K562 (cell line): ENCODE measurements around the gene NINJ1. TPM values are rescaled to one million over a fixed set of nuclear protein-coding genes. Genes with fewer than 3 reads are reported as not detected.

Experiments used
- GATAD2A ChIP-seq: fragments of 450-650 bp; IDR thresholded peaks from 2 replicates; pipeline ENCODE4 v1.6.1; 2017
- HNRNPUL1 ChIP-seq: fragments of 200-400 bp; formaldehyde crosslinking; IDR thresholded peaks from 2 replicates; pipeline ENCODE4 v1.6.1; 2017; ENCODE audit warnings: low read length
- MAZ ChIP-seq, 2 experiments: fragments of 450-650 bp in 1 of 2; sonication (generic) in 1 of 2; formaldehyde crosslinking; IDR thresholded peaks in 1 of 2; conservative IDR thresholded peaks in 1 of 2; 2 replicates each; pipeline versions ENCODE4 v1.4.0 to v1.5.0; 2020; ENCODE audit warnings: mild to moderate bottlenecking in 1 of 2, missing genetic modification reagents in 1 of 2
- SMARCA4 ChIP-seq: fragments of 450-650 bp; IDR thresholded peaks from 2 replicates; pipeline ENCODE4 v1.6.1; 2016
- STAG1 ChIP-seq: sonication (generic); formaldehyde crosslinking; IDR thresholded peaks from 2 replicates; pipeline ENCODE4 v1.5.0; 2020; ENCODE audit warnings: missing genetic modification reagents, borderline replicate concordance
- TSHZ1 ChIP-seq: fragments of 250-450 bp; sonication (Bioruptor Pico); IDR thresholded peaks from 2 replicates; pipeline ENCODE4 v1.4.0; 2020; ENCODE audit warnings: mild to moderate bottlenecking, moderate library complexity
- U2AF2 ChIP-seq: fragments of 200-400 bp; formaldehyde crosslinking; optimal IDR thresholded peaks from 2 replicates; pipeline ENCODE3; 2017; ENCODE audit warnings: low read depth, mild to moderate bottlenecking, low read length
- YY1 ChIP-seq, 3 experiments: IDR thresholded peaks; 2 replicates each; pipeline ENCODE4 v1.6.1; 2011; ENCODE audit warnings: low read length in 2 of 3, mild to moderate bottlenecking in 2 of 3, moderate library complexity in 2 of 3, borderline replicate concordance in 1 of 3, control low read depth in 1 of 3, low read depth in 1 of 3; ENCODE audit not compliant: insufficient read depth in 3 of 3, insufficient replicate concordance in 2 of 3, control insufficient read depth in 1 of 3, insufficient read length in 1 of 3; ENCODE audit errors: extremely low read depth in 1 of 3
- ZBTB17 ChIP-seq: fragments of 450-650 bp; formaldehyde crosslinking; IDR thresholded peaks from 2 replicates; pipeline ENCODE4 v1.4.0; 2020; ENCODE audit warnings: mild to moderate bottlenecking
- ZNF133 ChIP-seq: fragments of 250-450 bp; sonication (Bioruptor Pico); IDR thresholded peaks from 2 replicates; pipeline ENCODE4 v1.4.0; 2020; ENCODE audit warnings: mild to moderate bottlenecking
- ZNF311 ChIP-seq: fragments of 250-450 bp; sonication (Bioruptor Pico); IDR thresholded peaks from 2 replicates; pipeline ENCODE4 v1.4.0; 2020; ENCODE audit warnings: mild to moderate bottlenecking, moderate library complexity
- ZNF324 ChIP-seq: fragments of 250-450 bp; sonication (Bioruptor Pico); IDR thresholded peaks from 2 replicates; pipeline ENCODE4 v1.4.0; 2020; ENCODE audit warnings: mild to moderate bottlenecking
- polyA plus RNA-seq, 8 experiments: library from polyadenylated mRNA; depleted of rRNA in 4 of 8; stranded (reverse) in 5 of 8; unstranded in 3 of 8; fragments of >200 nt; fragmentation: Nextera tagmentation in 2 of 8; fragmentation: Illumina TruSeq in 1 of 8; extraction: Ambion mirVana in 2 of 8; extraction: Trizol in 1 of 8; gene quantifications; 2 replicates each; pipeline versions ENCODE4 v1.2.1 to v1.2.3, GENCODE V29; 2011 to 2014; ENCODE audit warnings: inconsistent platforms in 1 of 8, missing spikeins in 1 of 8
- total RNA-seq, 7 experiments: library from RNA; depleted of rRNA in 6 of 7; stranded (reverse); fragments of >200 nt in 6 of 7; fragmentation: Illumina TruSeq in 2 of 7; extraction: Trizol in 2 of 7; gene quantifications; 2 replicates each; pipeline versions ENCODE4 v1.2.1 to v1.2.3, GENCODE V29; 2011 to 2021; ENCODE audit warnings: low replicate concordance in 1 of 7
- TF ChIP-seq, protein P1 (sequence below): fragments of 250-450 bp; sonication (Bioruptor Pico); IDR thresholded peaks from 2 replicates; pipeline ENCODE4 v1.4.0; 2020; ENCODE audit warnings: mild to moderate bottlenecking
- TF ChIP-seq, protein P2 (sequence below), 2 experiments: fragments of 450-650 bp in 1 of 2; sonication (generic) in 1 of 2; formaldehyde crosslinking in 1 of 2; IDR thresholded peaks in 1 of 2; conservative IDR thresholded peaks in 1 of 2; 2 replicates each; pipeline versions ENCODE4 v1.6.1 to v1.8.1; 2016 to 2023; ENCODE audit warnings: mild to moderate bottlenecking in 2 of 2, moderate library complexity in 2 of 2, inconsistent platforms in 1 of 2, missing genetic modification reagents in 1 of 2
- TF ChIP-seq, protein P3 (sequence below): fragments of 450-650 bp; IDR thresholded peaks from 2 replicates; pipeline ENCODE4 v1.6.1; 2017; ENCODE audit warnings: mild to moderate bottlenecking, moderate library complexity
- TF ChIP-seq, protein P4 (sequence below): fragments of 450-650 bp; IDR thresholded peaks from 2 replicates; pipeline ENCODE4 v1.6.1; 2016; ENCODE audit warnings: missing biosample characterization, missing genetic modification characterization
- TF ChIP-seq, protein P5 (sequence below): fragments of 250-450 bp; sonication (Bioruptor Pico); IDR thresholded peaks from 2 replicates; pipeline ENCODE4 v1.5.0; 2021

The NINJ1 gene
- total and polyA plus RNA-seq, 9 of the 15 experiments (the other 6 are each of a cell fraction or from before 2014, with no cell fraction given) = 0.13 to 8.4 (median 4.9) TPM

DNA sequence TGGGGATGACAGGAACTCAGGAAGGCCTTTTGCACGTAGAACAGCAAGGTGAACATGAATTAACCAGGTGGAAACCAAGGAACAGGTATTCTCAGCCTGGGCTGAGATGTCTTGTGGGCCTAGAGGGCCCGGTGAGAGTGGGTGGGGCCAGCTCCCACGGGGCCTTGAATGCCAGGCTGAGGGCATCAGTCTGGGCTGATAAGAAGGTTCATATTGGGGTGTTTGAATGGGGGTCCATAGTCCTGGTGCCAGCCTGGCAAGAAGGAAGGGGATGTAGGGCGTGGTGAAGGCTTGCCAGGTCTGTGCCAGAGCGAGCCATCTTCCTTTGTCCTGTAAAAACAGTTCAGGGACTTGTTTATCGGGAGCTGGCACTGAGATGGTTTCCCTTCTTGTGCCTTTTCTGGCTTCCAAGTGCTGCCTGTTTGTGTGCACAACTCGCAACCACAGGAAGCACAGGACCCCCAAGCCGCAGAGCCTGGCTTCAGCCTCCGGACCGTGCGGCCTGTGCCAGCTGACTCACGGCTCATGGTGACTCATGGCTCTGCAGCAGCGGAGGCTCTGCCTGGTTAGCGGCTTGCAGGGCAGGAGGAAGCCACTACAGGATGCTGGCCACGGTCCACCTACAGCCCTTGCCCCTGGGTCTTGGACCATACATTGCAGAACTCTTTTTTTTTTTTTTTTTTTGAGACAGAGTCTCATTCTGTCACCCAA is 35.7 kb downstream of the NINJ1 start (continued):
- TF ChIP-seq TSHZ1 (CRISPR knock-in tag) = no peak
- peak; percentile 64; the same call in 1 of the 2 replicates for TF ChIP-seq SMARCA4
- TF ChIP-seq ZBTB17 (CRISPR knock-in tag) = 0 out of 2 replicates have a peak, but pooled peaks have one; percentile 53
- no peak for TF ChIP-seq ZNF311 (CRISPR knock-in tag)
- TF ChIP-seq, protein P1, sequence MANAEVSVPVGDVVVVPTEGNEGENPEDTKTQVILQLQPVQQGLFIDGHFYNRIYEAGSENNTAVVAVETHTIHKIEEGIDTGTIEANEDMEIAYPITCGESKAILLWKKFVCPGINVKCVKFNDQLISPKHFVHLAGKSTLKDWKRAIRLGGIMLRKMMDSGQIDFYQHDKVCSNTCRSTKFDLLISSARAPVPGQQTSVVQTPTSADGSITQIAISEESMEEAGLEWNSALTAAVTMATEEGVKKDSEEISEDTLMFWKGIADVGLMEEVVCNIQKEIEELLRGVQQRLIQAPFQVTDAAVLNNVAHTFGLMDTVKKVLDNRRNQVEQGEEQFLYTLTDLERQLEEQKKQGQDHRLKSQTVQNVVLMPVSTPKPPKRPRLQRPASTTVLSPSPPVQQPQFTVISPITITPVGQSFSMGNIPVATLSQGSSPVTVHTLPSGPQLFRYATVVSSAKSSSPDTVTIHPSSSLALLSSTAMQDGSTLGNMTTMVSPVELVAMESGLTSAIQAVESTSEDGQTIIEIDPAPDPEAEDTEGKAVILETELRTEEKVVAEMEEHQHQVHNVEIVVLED (CRISPR knock-in tag) = no peak
- TF ChIP-seq MAZ (CRISPR knock-in tag; conservative IDR thresholded peaks at IDR 0.05 in 1 of 2, IDR thresholded peaks at IDR 0.05 in 1 of 2) = 0 out of 4 replicates have a peak, but pooled peaks of 1 of the 2 experiments have one; percentile 34
- no peak for TF ChIP-seq HNRNPUL1
- TF ChIP-seq, protein P2, sequence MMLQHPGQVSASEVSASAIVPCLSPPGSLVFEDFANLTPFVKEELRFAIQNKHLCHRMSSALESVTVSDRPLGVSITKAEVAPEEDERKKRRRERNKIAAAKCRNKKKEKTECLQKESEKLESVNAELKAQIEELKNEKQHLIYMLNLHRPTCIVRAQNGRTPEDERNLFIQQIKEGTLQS (IDR thresholded peaks at IDR 0.05) = peak; percentile 91
- TF ChIP-seq, protein P2 (CRISPR knock-in tag; conservative IDR thresholded peaks at IDR 0.05) = no peak
- TF ChIP-seq, protein P3, sequence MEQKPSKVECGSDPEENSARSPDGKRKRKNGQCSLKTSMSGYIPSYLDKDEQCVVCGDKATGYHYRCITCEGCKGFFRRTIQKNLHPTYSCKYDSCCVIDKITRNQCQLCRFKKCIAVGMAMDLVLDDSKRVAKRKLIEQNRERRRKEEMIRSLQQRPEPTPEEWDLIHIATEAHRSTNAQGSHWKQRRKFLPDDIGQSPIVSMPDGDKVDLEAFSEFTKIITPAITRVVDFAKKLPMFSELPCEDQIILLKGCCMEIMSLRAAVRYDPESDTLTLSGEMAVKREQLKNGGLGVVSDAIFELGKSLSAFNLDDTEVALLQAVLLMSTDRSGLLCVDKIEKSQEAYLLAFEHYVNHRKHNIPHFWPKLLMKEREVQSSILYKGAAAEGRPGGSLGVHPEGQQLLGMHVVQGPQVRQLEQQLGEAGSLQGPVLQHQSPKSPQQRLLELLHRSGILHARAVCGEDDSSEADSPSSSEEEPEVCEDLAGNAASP = no peak
- TF ChIP-seq, protein P4, sequence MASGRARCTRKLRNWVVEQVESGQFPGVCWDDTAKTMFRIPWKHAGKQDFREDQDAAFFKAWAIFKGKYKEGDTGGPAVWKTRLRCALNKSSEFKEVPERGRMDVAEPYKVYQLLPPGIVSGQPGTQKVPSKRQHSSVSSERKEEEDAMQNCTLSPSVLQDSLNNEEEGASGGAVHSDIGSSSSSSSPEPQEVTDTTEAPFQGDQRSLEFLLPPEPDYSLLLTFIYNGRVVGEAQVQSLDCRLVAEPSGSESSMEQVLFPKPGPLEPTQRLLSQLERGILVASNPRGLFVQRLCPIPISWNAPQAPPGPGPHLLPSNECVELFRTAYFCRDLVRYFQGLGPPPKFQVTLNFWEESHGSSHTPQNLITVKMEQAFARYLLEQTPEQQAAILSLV (tag) = no peak
- no peak for TF ChIP-seq U2AF2
- no peak for TF ChIP-seq GATAD2A
- TF ChIP-seq STAG1 (CRISPR knock-in tag) = no peak
- TF ChIP-seq ZNF133 (CRISPR knock-in tag) = no peak
- no peak for TF ChIP-seq ZNF324 (CRISPR knock-in tag)
- TF ChIP-seq, protein P5, sequence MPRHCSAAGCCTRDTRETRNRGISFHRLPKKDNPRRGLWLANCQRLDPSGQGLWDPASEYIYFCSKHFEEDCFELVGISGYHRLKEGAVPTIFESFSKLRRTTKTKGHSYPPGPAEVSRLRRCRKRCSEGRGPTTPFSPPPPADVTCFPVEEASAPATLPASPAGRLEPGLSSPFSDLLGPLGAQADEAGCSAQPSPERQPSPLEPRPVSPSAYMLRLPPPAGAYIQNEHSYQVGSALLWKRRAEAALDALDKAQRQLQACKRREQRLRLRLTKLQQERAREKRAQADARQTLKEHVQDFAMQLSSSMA = no peak
- TF ChIP-seq YY1 (IDR thresholded peaks at IDR 0.05; ENCODE audit: borderline replicate concordance in 1 of 3, control insufficient read depth in 1 of 3, extremely low read depth in 1 of 3, insufficient read depth in 3 of 3, insufficient read length in 1 of 3, insufficient replicate concordance in 2 of 3, low read depth in 1 of 3, low read length in 2 of 3) = no peak
